Astrocyte (in vitro differentiated cells and primary cell): ENCODE data around the gene KRAS.

Experiments
- CTCF ChIP-seq: IDR thresholded peaks from 2 replicates; pipeline ENCODE4 v1.5.1; 2011; ENCODE audit warnings: low read depth, mild to moderate bottlenecking, inconsistent platforms, low read length, moderate library complexity; ENCODE audit not compliant: insufficient read depth
- EZH2 ChIP-seq: IDR thresholded peaks from 2 replicates; pipeline ENCODE4 v1.6.1; 2012; ENCODE audit warnings: mild to moderate bottlenecking, low read length, inconsistent platforms; ENCODE audit not compliant: insufficient read depth

GRCh38 chr12:25248137-25248536 lies 2.6 kb downstream of the KRAS start:
- no peak for TF ChIP-seq CTCF
- TF ChIP-seq EZH2: no peak
